ENCODE results near the gene TIMM21.

TIMM21 gene

GRCh38 chr18:74182335-74182734 is 34.0 kb downstream of the TIMM21 start:
- no peak for TF ChIP-seq CTCF (IDR thresholded peaks at IDR 0.05; ENCODE audit: low read length, missing control alignments)
- H3K4me3 ChIP-seq (replicated peaks; ENCODE audit: low read depth, low read length): no peak overlapping the region
- no peak for DNase-seq (ENCODE audit: low read depth)

GRCh38 chr18:74183130-74183529 is 34.8 kb downstream of the TIMM21 start:
- no peak for TF ChIP-seq CTCF (IDR thresholded peaks at IDR 0.05; ENCODE audit: low read length, missing control alignments)
- no peak for DNase-seq (ENCODE audit: low read depth)
- no peak overlapping the region for H3K4me3 ChIP-seq (replicated peaks; ENCODE audit: low read depth, low read length)

- H3K4me3 ChIP-seq (replicated peaks; ENCODE audit: low read depth, low read length): no peak overlapping the region
- no peak for DNase-seq (ENCODE audit: low read depth)
- no peak for TF ChIP-seq CTCF (IDR thresholded peaks at IDR 0.05; ENCODE audit: low read length, missing control alignments)
These were observed 36.6 kb downstream of the TIMM21 start for GRCh38 chr18:74184875-74185274.

GRCh38 chr18:74185860-74186259 is 37.5 kb downstream of the TIMM21 start:
- no peak for TF ChIP-seq CTCF (IDR thresholded peaks at IDR 0.05; ENCODE audit: low read length, missing control alignments)
- DNase-seq (ENCODE audit: low read depth): no peak

GRCh38 chr18:74186661-74187060 is 38.3 kb downstream of the TIMM21 start:
- DNase-seq (ENCODE audit: low read depth): no peak
- no peak for TF ChIP-seq CTCF (IDR thresholded peaks at IDR 0.05; ENCODE audit: low read length, missing control alignments)
- no peak overlapping the region for H3K4me3 ChIP-seq (replicated peaks; ENCODE audit: low read depth, low read length)

More at GRCh38 chr18:74185860-74186259, 37.5 kb downstream of the TIMM21 start:
- no peak overlapping the region for H3K4me3 ChIP-seq (replicated peaks; ENCODE audit: low read depth, low read length)

- no peak for TF ChIP-seq CTCF (IDR thresholded peaks at IDR 0.05; ENCODE audit: low read length, missing control alignments)
- no peak for DNase-seq (ENCODE audit: low read depth)
- H3K4me3 ChIP-seq (replicated peaks; ENCODE audit: low read depth, low read length): no peak overlapping the region
These were observed 41.8 kb downstream of the TIMM21 start for GRCh38 chr18:74190086-74190485.

- DNase-seq (ENCODE audit: low read depth): no peak
- TF ChIP-seq CTCF (IDR thresholded peaks at IDR 0.05; ENCODE audit: low read length, missing control alignments): no peak
- H3K4me3 ChIP-seq (replicated peaks; ENCODE audit: low read depth, low read length): no peak overlapping the region
These were observed 43.3 kb downstream of the TIMM21 start for GRCh38 chr18:74191577-74191976.

Measured in fibroblast of pulmonary artery (primary cell).